K562 (cell line): Measurements from ENCODE around the gene GDPD2. TPM values are rescaled to one million over a fixed set of nuclear protein-coding genes. Genes with fewer than 3 reads are reported as not detected.

Experiments used
- ARID2 ChIP-seq: fragments of 450-650 bp; IDR thresholded peaks from 2 replicates; pipeline ENCODE4 v1.6.1; 2017; ENCODE audit warnings: antibody characterized with exemption, mild to moderate bottlenecking
- BCOR ChIP-seq: fragments of 450-650 bp; IDR thresholded peaks from 2 replicates; pipeline ENCODE4 v1.6.1; 2016
- DNMT1 ChIP-seq: fragments of 450-650 bp; IDR thresholded peaks from 2 replicates; pipeline ENCODE4 v1.6.1; 2016; ENCODE audit warnings: antibody characterized with exemption, mild to moderate bottlenecking
- GABPB2 ChIP-seq: fragments of 250-450 bp; sonication (Bioruptor Pico); conservative IDR thresholded peaks from 2 replicates; pipeline ENCODE4 v1.5.1; 2021; ENCODE audit warnings: mild to moderate bottlenecking
- GATAD2B ChIP-seq: fragments of 450-650 bp; IDR thresholded peaks from 2 replicates; pipeline ENCODE4 v1.6.1; 2017; ENCODE audit warnings: mild to moderate bottlenecking, borderline replicate concordance
- GTF2E2 ChIP-seq: fragments of 200-800 bp; sonication (Bioruptor generic); IDR thresholded peaks from 2 replicates; pipeline ENCODE4 v1.6.1; 2016; ENCODE audit warnings: missing genetic modification characterization, missing compliant biosample characterization
- HDGF ChIP-seq: fragments of 450-650 bp; IDR thresholded peaks from 2 replicates; pipeline ENCODE4 v1.6.1; 2016
- HMG20B ChIP-seq: fragments of 250-450 bp; sonication (Bioruptor Pico); IDR thresholded peaks from 2 replicates; pipeline ENCODE4 v1.5.0; 2021; ENCODE audit warnings: mild to moderate bottlenecking
- HNRNPLL ChIP-seq: fragments of 200-400 bp; formaldehyde crosslinking; IDR thresholded peaks from 2 replicates; pipeline ENCODE4 v1.6.1; 2017; ENCODE audit warnings: low read length, low read depth, mild to moderate bottlenecking; ENCODE audit not compliant: poor library complexity, severe bottlenecking
- HNRNPUL1 ChIP-seq: fragments of 200-400 bp; formaldehyde crosslinking; IDR thresholded peaks from 2 replicates; pipeline ENCODE4 v1.6.1; 2017; ENCODE audit warnings: low read length
- KDM1A ChIP-seq, 2 experiments: fragments of 450-650 bp; IDR thresholded peaks; 2 replicates each; pipeline ENCODE4 v1.6.1; 2016; ENCODE audit warnings: mild to moderate bottlenecking in 2 of 2
- LARP7 ChIP-seq: fragments of 450-650 bp; IDR thresholded peaks from 2 replicates; pipeline ENCODE4 v1.6.1; 2016
- MAX ChIP-seq: sonication (generic); formaldehyde crosslinking; IDR thresholded peaks from 2 replicates; pipeline ENCODE4 v1.9.0; 2022; ENCODE audit warnings: mild to moderate bottlenecking, missing genetic modification reagents
- MYC ChIP-seq, 2 experiments: fragments of 250-450 bp in 1 of 2; sonication (Bioruptor Pico) in 1 of 2; IDR thresholded peaks; 2 replicates each; pipeline versions ENCODE4 v1.5.1 to v1.6.1; 2012 to 2021; ENCODE audit warnings: low read depth in 2 of 2, borderline replicate concordance in 1 of 2, improper control_type of control experiment in 1 of 2, low read length in 1 of 2, mild to moderate bottlenecking in 1 of 2, moderate library complexity in 1 of 2
- OTX1 ChIP-seq: fragments of 450-650 bp; formaldehyde crosslinking; IDR thresholded peaks from 2 replicates; pipeline ENCODE4 v1.4.0; 2022; ENCODE audit warnings: mild to moderate bottlenecking
- PHTF2 ChIP-seq: fragments of 250-450 bp; sonication (Bioruptor Pico); IDR thresholded peaks from 2 replicates; pipeline ENCODE4 v1.5.0; 2021; ENCODE audit warnings: mild to moderate bottlenecking
- PPARD ChIP-seq: fragments of 250-450 bp; sonication (Bioruptor Pico); IDR thresholded peaks from 2 replicates; pipeline ENCODE4 v1.8.0; 2022; ENCODE audit warnings: inconsistent platforms, mild to moderate bottlenecking, moderate library complexity
- PREB ChIP-seq: sonication (generic); formaldehyde crosslinking; IDR thresholded peaks from 2 replicates; pipeline ENCODE4 v1.8.1; 2023; ENCODE audit warnings: mild to moderate bottlenecking, missing genetic modification reagents
- SIN3A ChIP-seq, 2 experiments: fragments of 150-350 bp in 1 of 2; IDR thresholded peaks; 2 replicates each; pipeline ENCODE4 v1.6.1; 2011 to 2016; ENCODE audit warnings: borderline replicate concordance in 2 of 2, low read depth in 2 of 2, low read length in 2 of 2, mild to moderate bottlenecking in 2 of 2, moderate library complexity in 2 of 2; ENCODE audit not compliant: control insufficient read depth in 1 of 2
- SMAD1 ChIP-seq: fragments of 150-350 bp; IDR thresholded peaks from 2 replicates; pipeline ENCODE4 v1.6.1; 2014; ENCODE audit warnings: low read length, low read depth; ENCODE audit not compliant: partially characterized antibody
- SREBF1 ChIP-seq: fragments of 150-350 bp; IDR thresholded peaks from 2 replicates; pipeline ENCODE4 v1.6.1; 2014; ENCODE audit warnings: antibody characterized with exemption, low read depth, low read length, borderline replicate concordance
- XRCC3 ChIP-seq: fragments of 450-650 bp; IDR thresholded peaks from 2 replicates; pipeline ENCODE4 v1.6.1; 2017; ENCODE audit warnings: mild to moderate bottlenecking, moderate library complexity
- ZBTB9 ChIP-seq: fragments of 450-650 bp; formaldehyde crosslinking; IDR thresholded peaks from 2 replicates; pipeline ENCODE4 v1.4.0; 2020; ENCODE audit warnings: mild to moderate bottlenecking, moderate library complexity
- ZNF184 ChIP-seq: sonication (generic); formaldehyde crosslinking; IDR thresholded peaks from 2 replicates; pipeline ENCODE4 v1.5.0; 2020; ENCODE audit warnings: missing genetic modification reagents
- ZNF277 ChIP-seq: fragments of 250-450 bp; sonication (Bioruptor Pico); IDR thresholded peaks from 2 replicates; pipeline ENCODE4 v1.8.0; 2022; ENCODE audit warnings: inconsistent platforms, mild to moderate bottlenecking, moderate library complexity, borderline replicate concordance
- ZNF696 ChIP-seq: fragments of 250-450 bp; sonication (Bioruptor Pico); conservative IDR thresholded peaks from 2 replicates; pipeline ENCODE4 v1.4.0; 2020; ENCODE audit warnings: mild to moderate bottlenecking, moderate library complexity
- ZNF699 ChIP-seq: fragments of 250-450 bp; sonication (Bioruptor Pico); IDR thresholded peaks from 2 replicates; pipeline ENCODE4 v1.8.0; 2021; ENCODE audit warnings: mild to moderate bottlenecking, moderate library complexity; ENCODE audit not compliant: insufficient replicate concordance
- ZNF778 ChIP-seq: fragments of 450-650 bp; formaldehyde crosslinking; IDR thresholded peaks from 2 replicates; pipeline ENCODE4 v1.4.0; 2020; ENCODE audit warnings: mild to moderate bottlenecking, moderate library complexity
- ZSCAN29 ChIP-seq: fragments of 450-650 bp; IDR thresholded peaks from 2 replicates; pipeline ENCODE4 v1.6.1; 2017
- polyA plus RNA-seq, 8 experiments: library from polyadenylated mRNA; depleted of rRNA in 4 of 8; stranded (reverse) in 5 of 8; unstranded in 3 of 8; fragments of >200 nt; fragmentation: Nextera tagmentation in 2 of 8; fragmentation: Illumina TruSeq in 1 of 8; extraction: Ambion mirVana in 2 of 8; extraction: Trizol in 1 of 8; gene quantifications; 2 replicates each; pipeline versions ENCODE4 v1.2.1 to v1.2.3, GENCODE V29; 2011 to 2014; ENCODE audit warnings: inconsistent platforms in 1 of 8, missing spikeins in 1 of 8
- total RNA-seq, 7 experiments: library from RNA; depleted of rRNA in 6 of 7; stranded (reverse); fragments of >200 nt in 6 of 7; fragmentation: Illumina TruSeq in 2 of 7; extraction: Trizol in 2 of 7; gene quantifications; 2 replicates each; pipeline versions ENCODE4 v1.2.1 to v1.2.3, GENCODE V29; 2011 to 2021; ENCODE audit warnings: low replicate concordance in 1 of 7

Gene GDPD2
- total and polyA plus RNA-seq, 9 of the 15 experiments (the other 6 are each of a cell fraction or from before 2014, with no cell fraction given): not detected

- TF ChIP-seq ZSCAN29 (no peak), PHTF2 (no peak), SREBF1 (0 out of 2 replicates have a peak, but pooled peaks have one; percentile 16), ZNF696 (CRISPR knock-in tag) (no peak), HNRNPLL (peak; percentile 94), ZNF699 (CRISPR knock-in tag) (no peak), DNMT1 (no peak), HMG20B (no peak), XRCC3 (no peak), ZNF277 (CRISPR knock-in tag) (no peak), ZBTB9 (CRISPR knock-in tag) (no peak), SIN3A (IDR thresholded peaks at IDR 0.05; ENCODE audit: borderline replicate concordance in 2 of 2, control insufficient read depth in 1 of 2, low read depth in 2 of 2, low read length in 2 of 2) (no peak), ZNF184 (CRISPR knock-in tag) (no peak), ARID2 (peak; percentile 95), GTF2E2 (tag) (no peak), GABPB2 (CRISPR knock-in tag) (no peak), LARP7 (no peak), KDM1A (IDR thresholded peaks at IDR 0.05) (peak in 1 of 2 experiments; percentile 4; a peak in 2 of 4 replicates), OTX1 (CRISPR knock-in tag) (no peak), ZNF778 (no peak), HNRNPUL1 (no peak), HDGF (no peak), SMAD1 (no peak), BCOR (no peak), MYC (IDR thresholded peaks at IDR 0.05; ENCODE audit: low read depth, low read length) (peak; percentile 67), MYC (CRISPR knock-in tag; IDR thresholded peaks at IDR 0.05; ENCODE audit: borderline replicate concordance, low read depth) (no peak), PREB (CRISPR knock-in tag) (no peak), PPARD (CRISPR knock-in tag) (no peak), GATAD2B (no peak), MAX (peak; percentile 74)
These were observed 10.8 kb downstream of the GDPD2 start (continued) for GRCh38 chrX:70433848-70434351.
